ENCODE results near the gene SLFN12L. TPM values are rescaled to one million over a fixed set of nuclear protein-coding genes. Genes with fewer than 3 reads are reported as not detected.

SLFN12L gene
- not detected for polyA plus RNA-seq (2013, experiment 1 of 4)
- not detected for polyA plus RNA-seq (2013, experiment 2 of 4)
- not detected for polyA plus RNA-seq (2013, experiment 3 of 4)
- not detected for polyA plus RNA-seq (2013, experiment 4 of 4)

DNA sequence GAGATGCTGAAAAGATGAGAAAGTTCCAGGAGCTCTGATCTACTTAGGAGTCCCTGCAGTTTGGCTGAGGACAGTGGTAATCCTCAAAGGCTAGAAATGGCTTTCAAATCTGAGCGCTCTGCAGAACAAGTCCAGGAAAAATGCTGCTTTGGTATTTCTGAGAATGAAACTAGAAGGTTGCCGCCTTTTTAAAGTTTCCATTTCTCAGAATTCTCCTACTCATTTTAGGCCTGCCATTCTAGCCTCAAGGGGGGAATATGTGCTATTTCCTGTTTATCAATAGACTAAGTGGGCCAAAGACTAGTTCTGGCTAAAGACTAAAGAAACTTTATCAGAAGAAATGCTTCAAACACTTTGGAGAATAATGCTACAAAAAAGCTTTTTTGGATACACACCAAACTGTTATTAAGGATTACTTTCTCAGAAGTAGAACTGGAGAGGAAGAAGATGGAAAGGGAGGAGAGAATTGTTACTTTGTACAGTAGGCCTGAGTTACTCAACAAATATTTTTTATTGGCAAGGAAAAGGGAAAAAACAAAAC is at the start of gene SLFN12L:
Gene SLFN12L (minus strand): TSS at position 78 of the 541 bp plus-strand sequence. CDS start 15,314 bp downstream, outside the sequence.
- no peaks in the 10 kb centered on the region for H3K9me3 ChIP-seq (ENCODE audit: control insufficient read depth, low read length)
- no peaks in the 10 kb centered on the region for H3K27me3 ChIP-seq (ENCODE audit: control insufficient read depth, insufficient read depth, low read length, poor library complexity, severe bottlenecking)
- WGBS, 2 experiments = 87 to 100% methylated on average over 2 of the region's 2 CpGs
- H3K27ac ChIP-seq (ENCODE audit: insufficient read depth, low read depth, low read length, poor library complexity, severe bottlenecking) = no peak within 1 kb of the TSS
- H3K4me1 ChIP-seq (ENCODE audit: control insufficient read depth, insufficient read depth, low read length) = no peaks in the 10 kb centered on the region
- H3K4me3 ChIP-seq (ENCODE audit: insufficient read depth, low read depth, low read length) = no peak within 1 kb of the TSS
- no peaks in the 10 kb centered on the region for H3K36me3 ChIP-seq (ENCODE audit: control insufficient read depth, insufficient read depth, low read length)

- no peaks in the 10 kb centered on the region for H3K4me1 ChIP-seq (ENCODE audit: control insufficient read depth, insufficient read depth, low read length)
- H3K36me3 ChIP-seq (ENCODE audit: control insufficient read depth, insufficient read depth, low read length) = no peaks in the 10 kb centered on the region
- H3K27ac ChIP-seq (ENCODE audit: insufficient read depth, low read depth, low read length, poor library complexity, severe bottlenecking) = peak overlapping the region; percentile 95
- 49 to 53% methylated on average over 7 of the region's 7 CpGs for WGBS, 2 experiments
- peaks cover 4% of the 10 kb centered on the region for H3K27me3 ChIP-seq (ENCODE audit: control insufficient read depth, insufficient read depth, low read length, poor library complexity, severe bottlenecking)
- peak overlapping the region; percentile 96 for H3K4me3 ChIP-seq (ENCODE audit: insufficient read depth, low read depth, low read length)
- no peaks in the 10 kb centered on the region for H3K9me3 ChIP-seq (ENCODE audit: control insufficient read depth, low read length)
Observed at GRCh38 chr17:35586569-35587073, 49.1 kb upstream of the SLFN12L start.

GRCh38 chr17:35584061-35584460 is 46.6 kb upstream of the SLFN12L start:
- Histone ChIP-seq H3K27ac (ENCODE audit: insufficient read depth, low read depth, low read length, poor library complexity, severe bottlenecking) (no peak overlapping the region), H3K9me3 (ENCODE audit: control insufficient read depth, low read length) (no peaks in the 10 kb centered on the region), H3K4me3 (ENCODE audit: insufficient read depth, low read depth, low read length) (no peak overlapping the region), H3K27me3 (ENCODE audit: control insufficient read depth, insufficient read depth, low read length, poor library complexity, severe bottlenecking) (peaks cover 4% of the 10 kb centered on the region), H3K4me1 (ENCODE audit: control insufficient read depth, insufficient read depth, low read length) (no peaks in the 10 kb centered on the region), H3K36me3 (ENCODE audit: control insufficient read depth, insufficient read depth, low read length) (no peaks in the 10 kb centered on the region)
- 85 to 86% methylated on average over 1 of the region's 1 CpG for WGBS, 2 experiments

- Histone ChIP-seq H3K27ac (ENCODE audit: insufficient read depth, low read depth, low read length, poor library complexity, severe bottlenecking) (peak overlapping the region; percentile 81), H3K4me1 (ENCODE audit: control insufficient read depth, insufficient read depth, low read length) (peaks cover 7% of the 10 kb centered on the region), H3K27me3 (ENCODE audit: control insufficient read depth, insufficient read depth, low read length, poor library complexity, severe bottlenecking) (no peaks in the 10 kb centered on the region), H3K9me3 (ENCODE audit: control insufficient read depth, low read length) (no peaks in the 10 kb centered on the region), H3K36me3 (ENCODE audit: control insufficient read depth, insufficient read depth, low read length) (no peaks in the 10 kb centered on the region), H3K4me3 (ENCODE audit: insufficient read depth, low read depth, low read length) (peak overlapping the region; percentile 74)
- WGBS, 2 experiments = 12 to 16% methylated on average over 11 of the region's 11 CpGs
Observed at GRCh38 chr17:35578929-35579432, 41.5 kb upstream of the SLFN12L start.

DNA sequence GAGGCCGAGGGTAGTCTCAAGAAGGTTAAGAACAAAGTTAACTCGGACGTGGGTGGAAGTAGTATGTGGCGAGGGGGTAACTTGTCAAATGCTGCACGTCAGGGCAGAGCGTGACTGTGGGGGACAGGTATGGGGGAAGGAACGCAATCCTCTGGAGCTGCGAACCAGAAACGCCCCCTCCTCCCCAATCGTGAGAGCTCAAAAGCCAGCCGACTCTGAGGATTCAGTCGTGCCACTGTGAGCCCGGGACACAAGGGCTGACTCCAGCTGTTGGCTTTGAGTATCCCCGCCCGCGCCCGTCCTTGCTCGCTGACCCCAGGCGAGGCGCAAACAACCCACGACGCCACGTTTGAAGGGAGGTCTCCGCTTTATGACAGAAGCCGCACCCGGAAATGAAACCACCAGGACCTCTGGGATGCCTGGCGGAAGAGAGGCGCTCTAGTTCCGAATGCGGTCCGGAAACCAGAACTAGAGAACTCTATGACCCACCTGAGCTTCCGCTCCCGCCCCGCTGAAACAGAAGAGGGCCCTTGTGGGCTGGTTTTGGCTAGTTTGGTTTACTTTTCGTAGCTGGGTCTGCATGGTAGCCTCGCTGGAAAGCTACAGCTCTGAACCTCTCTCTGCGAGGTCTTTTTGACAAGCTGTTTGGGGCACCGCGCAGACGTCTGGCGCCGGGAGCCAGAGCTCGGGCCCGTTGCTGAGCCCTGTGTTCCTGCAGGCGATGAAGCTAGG is 40.9 kb upstream of the SLFN12L start, which contains the start of gene PEX12:
Gene PEX12 (minus strand): TSS at position 375 of the 732 bp plus-strand sequence. CDS start 550 bp downstream, outside the sequence.
- peaks cover 7% of the 10 kb centered on the region for H3K4me1 ChIP-seq (ENCODE audit: control insufficient read depth, insufficient read depth, low read length)
- H3K4me3 ChIP-seq (ENCODE audit: insufficient read depth, low read depth, low read length) = peak within 1 kb of the TSS; percentile 74
- H3K9me3 ChIP-seq (ENCODE audit: control insufficient read depth, low read length) = no peaks in the 10 kb centered on the region
- no peaks in the 10 kb centered on the region for H3K27me3 ChIP-seq (ENCODE audit: control insufficient read depth, insufficient read depth, low read length, poor library complexity, severe bottlenecking)
- 1% methylated on average over 45 of the region's 45 CpGs for WGBS, 2 experiments
- peak within 1 kb of the TSS; percentile 81 for H3K27ac ChIP-seq (ENCODE audit: insufficient read depth, low read depth, low read length, poor library complexity, severe bottlenecking)
- no peaks in the 10 kb centered on the region for H3K36me3 ChIP-seq (ENCODE audit: control insufficient read depth, insufficient read depth, low read length)

DNA sequence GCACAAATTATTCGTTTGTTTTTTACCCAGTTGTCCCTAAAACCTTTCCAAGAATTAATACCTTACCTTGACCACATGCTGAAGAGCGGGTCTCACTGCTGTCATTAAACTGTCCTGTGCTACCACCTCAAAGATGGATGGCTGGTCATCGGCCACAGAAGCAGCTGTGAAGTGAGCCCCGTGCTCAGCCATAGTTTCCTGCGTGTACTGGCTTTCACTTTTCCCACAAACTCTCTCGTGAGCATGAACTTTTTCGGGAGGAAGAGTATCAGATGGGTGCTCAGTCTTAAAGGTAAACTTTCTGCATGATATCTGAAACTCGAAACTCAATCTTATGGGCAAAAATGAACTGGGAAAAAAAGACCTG is 40.3 kb upstream of the SLFN12L start:
- H3K4me1 ChIP-seq (ENCODE audit: control insufficient read depth, insufficient read depth, low read length) = peaks cover 7% of the 10 kb centered on the region
- H3K36me3 ChIP-seq (ENCODE audit: control insufficient read depth, insufficient read depth, low read length) = no peaks in the 10 kb centered on the region
- H3K27me3 ChIP-seq (ENCODE audit: control insufficient read depth, insufficient read depth, low read length, poor library complexity, severe bottlenecking) = no peaks in the 10 kb centered on the region
- no peaks in the 10 kb centered on the region for H3K9me3 ChIP-seq (ENCODE audit: control insufficient read depth, low read length)
- H3K4me3 ChIP-seq (ENCODE audit: insufficient read depth, low read depth, low read length) = peak overlapping the region; percentile 74
- WGBS, 2 experiments = 22 to 25% methylated on average over 8 of the region's 8 CpGs
- no peak overlapping the region for H3K27ac ChIP-seq (ENCODE audit: insufficient read depth, low read depth, low read length, poor library complexity, severe bottlenecking)

DNA sequence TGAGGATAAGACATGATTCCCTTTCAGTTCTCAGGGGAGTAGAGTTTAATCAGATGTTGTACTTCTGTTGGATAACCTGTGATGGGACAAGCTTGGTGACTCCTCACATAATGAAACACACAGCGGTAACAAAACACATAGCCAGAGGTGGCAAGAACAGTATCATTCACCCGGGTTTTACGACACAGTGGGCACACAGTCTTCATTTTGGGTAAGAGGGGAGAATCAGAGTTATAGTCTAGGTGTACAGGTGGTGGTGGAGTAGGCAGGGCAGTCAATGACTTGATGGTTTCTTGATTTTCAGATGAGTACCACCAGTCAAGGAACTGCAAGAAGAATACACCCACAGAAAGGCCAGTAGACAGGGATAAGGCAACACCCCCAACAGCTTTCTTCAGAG is 38.3 kb upstream of the SLFN12L start:
- Histone ChIP-seq H3K27me3 (ENCODE audit: control insufficient read depth, insufficient read depth, low read length, poor library complexity, severe bottlenecking) (no peaks in the 10 kb centered on the region), H3K4me1 (ENCODE audit: control insufficient read depth, insufficient read depth, low read length) (peaks cover 7% of the 10 kb centered on the region), H3K27ac (ENCODE audit: insufficient read depth, low read depth, low read length, poor library complexity, severe bottlenecking) (no peak overlapping the region), H3K36me3 (ENCODE audit: control insufficient read depth, insufficient read depth, low read length) (no peaks in the 10 kb centered on the region), H3K9me3 (ENCODE audit: control insufficient read depth, low read length) (no peaks in the 10 kb centered on the region), H3K4me3 (ENCODE audit: insufficient read depth, low read depth, low read length) (no peak overlapping the region)
- 93 to 94% methylated on average over 3 of the region's 3 CpGs for WGBS, 2 experiments

DNA sequence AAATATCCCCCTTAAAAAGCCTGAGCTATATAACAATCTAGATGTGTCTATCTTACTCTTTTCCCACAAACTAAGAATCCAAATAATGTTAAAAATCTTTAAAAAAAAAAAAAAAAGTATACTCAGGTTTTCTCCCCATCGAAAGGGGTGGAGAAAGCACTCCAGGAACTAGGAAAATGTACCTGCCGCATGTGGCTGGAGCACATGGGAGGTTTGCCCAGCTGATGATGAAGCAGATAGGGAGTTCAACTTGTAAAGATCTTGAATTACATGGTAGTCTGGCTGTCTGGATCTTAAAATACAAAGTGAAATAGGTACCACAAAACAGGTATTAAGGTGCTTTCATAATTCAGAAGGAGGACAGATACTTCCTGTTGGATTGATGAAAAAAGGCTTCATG is 31.9 kb upstream of the SLFN12L start:
- Histone ChIP-seq H3K9me3 (ENCODE audit: control insufficient read depth, low read length) (no peaks in the 10 kb centered on the region), H3K27me3 (ENCODE audit: control insufficient read depth, insufficient read depth, low read length, poor library complexity, severe bottlenecking) (peaks cover 21% of the 10 kb centered on the region), H3K4me1 (ENCODE audit: control insufficient read depth, insufficient read depth, low read length) (peaks cover 12% of the 10 kb centered on the region), H3K4me3 (ENCODE audit: insufficient read depth, low read depth, low read length) (no peak overlapping the region), H3K27ac (ENCODE audit: insufficient read depth, low read depth, low read length, poor library complexity, severe bottlenecking) (no peak overlapping the region), H3K36me3 (ENCODE audit: control insufficient read depth, insufficient read depth, low read length) (no peaks in the 10 kb centered on the region)
- WGBS, 2 experiments = 96% methylated on average over 2 of the region's 2 CpGs

- H3K27ac ChIP-seq (ENCODE audit: insufficient read depth, low read depth, low read length, poor library complexity, severe bottlenecking) = no peak overlapping the region
Observed at GRCh38 chr17:35568561-35568960, 31.1 kb upstream of the SLFN12L start.

DNA sequence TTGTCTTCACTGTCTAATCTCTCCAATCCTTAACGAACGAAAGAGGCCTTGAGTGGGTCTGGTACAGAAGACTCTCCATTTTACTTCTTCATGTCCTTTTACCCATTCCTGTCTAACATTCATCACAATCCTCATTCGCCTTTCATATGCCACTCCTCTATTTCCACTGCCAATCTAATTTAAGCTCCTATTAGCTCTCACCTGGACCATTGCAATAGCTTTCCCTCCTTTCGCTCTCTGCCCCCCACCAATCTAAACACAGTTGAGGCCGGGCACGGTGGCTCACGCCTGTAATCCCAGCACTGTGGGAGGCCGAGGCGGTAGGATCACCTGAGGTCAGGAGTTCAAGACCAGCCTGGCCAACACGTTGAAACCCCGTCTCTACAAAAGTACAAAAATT is 29.5 kb upstream of the SLFN12L start:
- 76 to 77% methylated on average over 11 of the region's 11 CpGs for WGBS, 2 experiments
- Histone ChIP-seq H3K4me1 (ENCODE audit: control insufficient read depth, insufficient read depth, low read length) (peaks cover 12% of the 10 kb centered on the region), H3K27ac (ENCODE audit: insufficient read depth, low read depth, low read length, poor library complexity, severe bottlenecking) (no peak overlapping the region), H3K4me3 (ENCODE audit: insufficient read depth, low read depth, low read length) (peak overlapping the region; percentile 98), H3K9me3 (ENCODE audit: control insufficient read depth, low read length) (no peaks in the 10 kb centered on the region), H3K36me3 (ENCODE audit: control insufficient read depth, insufficient read depth, low read length) (no peaks in the 10 kb centered on the region), H3K27me3 (ENCODE audit: control insufficient read depth, insufficient read depth, low read length, poor library complexity, severe bottlenecking) (peaks cover 23% of the 10 kb centered on the region)

More at GRCh38 chr17:35568561-35568960, 31.1 kb upstream of the SLFN12L start:
- Histone ChIP-seq H3K9me3 (ENCODE audit: control insufficient read depth, low read length) (no peaks in the 10 kb centered on the region), H3K4me1 (ENCODE audit: control insufficient read depth, insufficient read depth, low read length) (peaks cover 12% of the 10 kb centered on the region), H3K4me3 (ENCODE audit: insufficient read depth, low read depth, low read length) (peak overlapping the region; percentile 98), H3K36me3 (ENCODE audit: control insufficient read depth, insufficient read depth, low read length) (no peaks in the 10 kb centered on the region), H3K27me3 (ENCODE audit: control insufficient read depth, insufficient read depth, low read length, poor library complexity, severe bottlenecking) (peaks cover 23% of the 10 kb centered on the region)
- 26 to 28% methylated on average over 15 of the region's 15 CpGs for WGBS, 2 experiments
